ENCODE results near the gene HM13.

DNA sequence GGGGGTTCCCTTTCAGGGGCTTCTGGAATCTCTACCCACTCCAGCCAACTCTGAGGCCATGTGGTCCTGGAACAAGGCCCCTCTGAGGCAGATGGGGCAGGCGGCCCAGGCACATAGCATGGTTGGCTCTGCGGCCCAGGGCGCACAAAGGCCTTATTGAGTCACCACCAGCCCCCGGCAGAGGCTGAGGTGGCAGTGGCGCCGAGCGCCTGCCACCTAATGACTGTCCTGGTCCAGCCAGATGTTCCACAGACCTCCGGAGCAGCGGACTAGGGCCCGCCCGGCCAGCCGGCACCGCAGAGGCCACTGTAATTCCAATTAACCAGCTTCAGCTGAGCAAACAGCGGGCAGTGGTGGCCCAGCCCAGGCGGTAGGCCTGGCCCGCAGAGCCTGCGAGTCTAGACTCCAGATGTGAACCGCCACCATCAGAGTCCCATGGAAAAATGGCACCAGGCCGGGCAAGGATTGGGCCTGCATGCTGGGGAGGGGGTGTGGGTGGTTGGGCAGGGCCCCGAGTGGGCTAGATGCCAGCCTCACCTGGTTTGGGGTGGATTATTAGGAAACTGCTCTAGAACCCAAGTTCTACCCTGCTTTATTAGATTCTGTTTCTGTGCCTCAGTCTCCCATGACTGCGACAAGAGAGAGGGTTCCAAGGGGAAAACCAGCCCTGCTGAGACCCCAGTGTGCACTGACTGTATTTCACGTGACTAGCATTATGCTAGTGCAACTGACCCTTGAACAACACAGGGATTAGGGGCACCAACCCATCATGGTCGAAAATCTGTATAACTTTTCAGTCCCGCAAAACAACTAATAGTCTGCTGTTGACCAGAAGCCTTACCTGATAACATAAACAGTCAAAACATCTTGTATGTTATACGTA is 56.7 kb downstream of the HM13 start:
- TF ChIP-seq, protein P1, sequence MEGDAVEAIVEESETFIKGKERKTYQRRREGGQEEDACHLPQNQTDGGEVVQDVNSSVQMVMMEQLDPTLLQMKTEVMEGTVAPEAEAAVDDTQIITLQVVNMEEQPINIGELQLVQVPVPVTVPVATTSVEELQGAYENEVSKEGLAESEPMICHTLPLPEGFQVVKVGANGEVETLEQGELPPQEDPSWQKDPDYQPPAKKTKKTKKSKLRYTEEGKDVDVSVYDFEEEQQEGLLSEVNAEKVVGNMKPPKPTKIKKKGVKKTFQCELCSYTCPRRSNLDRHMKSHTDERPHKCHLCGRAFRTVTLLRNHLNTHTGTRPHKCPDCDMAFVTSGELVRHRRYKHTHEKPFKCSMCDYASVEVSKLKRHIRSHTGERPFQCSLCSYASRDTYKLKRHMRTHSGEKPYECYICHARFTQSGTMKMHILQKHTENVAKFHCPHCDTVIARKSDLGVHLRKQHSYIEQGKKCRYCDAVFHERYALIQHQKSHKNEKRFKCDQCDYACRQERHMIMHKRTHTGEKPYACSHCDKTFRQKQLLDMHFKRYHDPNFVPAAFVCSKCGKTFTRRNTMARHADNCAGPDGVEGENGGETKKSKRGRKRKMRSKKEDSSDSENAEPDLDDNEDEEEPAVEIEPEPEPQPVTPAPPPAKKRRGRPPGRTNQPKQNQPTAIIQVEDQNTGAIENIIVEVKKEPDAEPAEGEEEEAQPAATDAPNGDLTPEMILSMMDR (IDR thresholded peaks at IDR 0.05; ENCODE audit: insufficient read depth, low read length) = no peak
- no peak for TF ChIP-seq POLR2AphosphoS5 (IDR thresholded peaks at IDR 0.05; ENCODE audit: low read depth)
- TF ChIP-seq GABPA (IDR thresholded peaks at IDR 0.05; ENCODE audit: low read depth) = no peak

Measured in HL-60 (cell line).